K562 (cell line): Measurements from ENCODE around the gene PDE4D.

Source experiments
- MTA3 ChIP-seq: fragments of 450-650 bp; formaldehyde crosslinking; IDR thresholded peaks from 2 replicates; pipeline ENCODE4 v1.6.1; 2017; ENCODE audit warnings: mild to moderate bottlenecking, borderline replicate concordance
- MYC ChIP-seq, 2 experiments: fragments of 250-450 bp in 1 of 2; sonication (Bioruptor Pico) in 1 of 2; IDR thresholded peaks; 2 replicates each; pipeline versions ENCODE4 v1.5.1 to v1.6.1; 2012 to 2021; ENCODE audit warnings: low read depth in 2 of 2, borderline replicate concordance in 1 of 2, improper control_type of control experiment in 1 of 2, low read length in 1 of 2, mild to moderate bottlenecking in 1 of 2, moderate library complexity in 1 of 2
- RBFOX2 ChIP-seq: fragments of 200-400 bp; formaldehyde crosslinking; IDR thresholded peaks from 2 replicates; pipeline ENCODE4 v1.6.1; 2017; ENCODE audit warnings: low read depth, mild to moderate bottlenecking, low read length, moderate library complexity
- ZKSCAN1 ChIP-seq: fragments of 150-350 bp; IDR thresholded peaks from 2 replicates; pipeline ENCODE4 v1.6.1; 2016; ENCODE audit warnings: low read depth, low read length
- TF ChIP-seq, protein P1 (sequence below), 3 experiments: IDR thresholded peaks in 2 of 3; conservative IDR thresholded peaks in 1 of 3; 2 replicates each; pipeline ENCODE4 v1.5.1; 2011 to 2012; ENCODE audit warnings: low read length in 3 of 3, mild to moderate bottlenecking in 3 of 3, control low read depth in 2 of 3, improper control_type of control experiment in 1 of 3, inconsistent platforms in 1 of 3, low read depth in 1 of 3, mixed read lengths in 1 of 3, moderate library complexity in 1 of 3; ENCODE audit not compliant: insufficient read depth in 2 of 3
- TF ChIP-seq, protein P2 (sequence below): fragments of 250-450 bp; sonication (Bioruptor Pico); IDR thresholded peaks from 2 replicates; pipeline ENCODE4 v1.8.0; 2022; ENCODE audit warnings: inconsistent platforms
- TF ChIP-seq, protein P3 (sequence below): sonication (generic); formaldehyde crosslinking; IDR thresholded peaks from 2 replicates; pipeline ENCODE4 v1.8.0; 2022; ENCODE audit warnings: missing genetic modification reagents, mild to moderate bottlenecking, borderline replicate concordance
- TF ChIP-seq, protein P4 (sequence below): fragments of 250-450 bp; sonication (Bioruptor Pico); IDR thresholded peaks from 2 replicates; pipeline ENCODE4 v1.4.0; 2020; ENCODE audit warnings: mild to moderate bottlenecking, moderate library complexity

DNA sequence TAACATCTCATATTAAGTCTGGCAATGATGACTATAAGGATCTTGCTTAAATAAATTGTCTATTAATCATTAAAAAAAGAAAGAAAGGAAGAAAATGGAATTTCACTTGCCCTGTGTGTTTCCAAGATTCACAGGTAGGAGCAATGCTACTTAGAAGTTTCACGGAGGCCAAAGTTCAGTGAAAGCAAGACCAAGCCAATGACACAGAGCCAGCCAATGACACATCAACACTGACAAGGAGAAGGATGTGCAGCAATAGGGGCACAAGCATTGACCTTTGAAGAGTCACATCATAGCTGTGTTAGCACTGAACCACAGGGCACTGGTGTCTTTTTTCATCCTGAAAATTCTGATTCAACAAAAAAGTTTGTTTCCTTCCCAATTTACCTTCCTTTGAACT is 364.3 kb downstream of the PDE4D start:
- TF ChIP-seq, protein P1, sequence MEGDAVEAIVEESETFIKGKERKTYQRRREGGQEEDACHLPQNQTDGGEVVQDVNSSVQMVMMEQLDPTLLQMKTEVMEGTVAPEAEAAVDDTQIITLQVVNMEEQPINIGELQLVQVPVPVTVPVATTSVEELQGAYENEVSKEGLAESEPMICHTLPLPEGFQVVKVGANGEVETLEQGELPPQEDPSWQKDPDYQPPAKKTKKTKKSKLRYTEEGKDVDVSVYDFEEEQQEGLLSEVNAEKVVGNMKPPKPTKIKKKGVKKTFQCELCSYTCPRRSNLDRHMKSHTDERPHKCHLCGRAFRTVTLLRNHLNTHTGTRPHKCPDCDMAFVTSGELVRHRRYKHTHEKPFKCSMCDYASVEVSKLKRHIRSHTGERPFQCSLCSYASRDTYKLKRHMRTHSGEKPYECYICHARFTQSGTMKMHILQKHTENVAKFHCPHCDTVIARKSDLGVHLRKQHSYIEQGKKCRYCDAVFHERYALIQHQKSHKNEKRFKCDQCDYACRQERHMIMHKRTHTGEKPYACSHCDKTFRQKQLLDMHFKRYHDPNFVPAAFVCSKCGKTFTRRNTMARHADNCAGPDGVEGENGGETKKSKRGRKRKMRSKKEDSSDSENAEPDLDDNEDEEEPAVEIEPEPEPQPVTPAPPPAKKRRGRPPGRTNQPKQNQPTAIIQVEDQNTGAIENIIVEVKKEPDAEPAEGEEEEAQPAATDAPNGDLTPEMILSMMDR (IDR thresholded peaks at IDR 0.05 in 2 of 3, conservative IDR thresholded peaks at IDR 0.05 in 1 of 3; ENCODE audit: insufficient read depth in 2 of 3, low read depth in 1 of 3, low read length in 3 of 3): no peak
- TF ChIP-seq MTA3 (no peak), RBFOX2 (no peak), MYC (IDR thresholded peaks at IDR 0.05; ENCODE audit: low read depth, low read length) (no peak), MYC (CRISPR knock-in tag; IDR thresholded peaks at IDR 0.05; ENCODE audit: borderline replicate concordance, low read depth) (no peak), ZKSCAN1 (no peak)
- TF ChIP-seq, protein P2, sequence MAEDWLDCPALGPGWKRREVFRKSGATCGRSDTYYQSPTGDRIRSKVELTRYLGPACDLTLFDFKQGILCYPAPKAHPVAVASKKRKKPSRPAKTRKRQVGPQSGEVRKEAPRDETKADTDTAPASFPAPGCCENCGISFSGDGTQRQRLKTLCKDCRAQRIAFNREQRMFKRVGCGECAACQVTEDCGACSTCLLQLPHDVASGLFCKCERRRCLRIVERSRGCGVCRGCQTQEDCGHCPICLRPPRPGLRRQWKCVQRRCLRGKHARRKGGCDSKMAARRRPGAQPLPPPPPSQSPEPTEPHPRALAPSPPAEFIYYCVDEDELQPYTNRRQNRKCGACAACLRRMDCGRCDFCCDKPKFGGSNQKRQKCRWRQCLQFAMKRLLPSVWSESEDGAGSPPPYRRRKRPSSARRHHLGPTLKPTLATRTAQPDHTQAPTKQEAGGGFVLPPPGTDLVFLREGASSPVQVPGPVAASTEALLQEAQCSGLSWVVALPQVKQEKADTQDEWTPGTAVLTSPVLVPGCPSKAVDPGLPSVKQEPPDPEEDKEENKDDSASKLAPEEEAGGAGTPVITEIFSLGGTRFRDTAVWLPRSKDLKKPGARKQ (CRISPR knock-in tag): no peak
- TF ChIP-seq, protein P3, sequence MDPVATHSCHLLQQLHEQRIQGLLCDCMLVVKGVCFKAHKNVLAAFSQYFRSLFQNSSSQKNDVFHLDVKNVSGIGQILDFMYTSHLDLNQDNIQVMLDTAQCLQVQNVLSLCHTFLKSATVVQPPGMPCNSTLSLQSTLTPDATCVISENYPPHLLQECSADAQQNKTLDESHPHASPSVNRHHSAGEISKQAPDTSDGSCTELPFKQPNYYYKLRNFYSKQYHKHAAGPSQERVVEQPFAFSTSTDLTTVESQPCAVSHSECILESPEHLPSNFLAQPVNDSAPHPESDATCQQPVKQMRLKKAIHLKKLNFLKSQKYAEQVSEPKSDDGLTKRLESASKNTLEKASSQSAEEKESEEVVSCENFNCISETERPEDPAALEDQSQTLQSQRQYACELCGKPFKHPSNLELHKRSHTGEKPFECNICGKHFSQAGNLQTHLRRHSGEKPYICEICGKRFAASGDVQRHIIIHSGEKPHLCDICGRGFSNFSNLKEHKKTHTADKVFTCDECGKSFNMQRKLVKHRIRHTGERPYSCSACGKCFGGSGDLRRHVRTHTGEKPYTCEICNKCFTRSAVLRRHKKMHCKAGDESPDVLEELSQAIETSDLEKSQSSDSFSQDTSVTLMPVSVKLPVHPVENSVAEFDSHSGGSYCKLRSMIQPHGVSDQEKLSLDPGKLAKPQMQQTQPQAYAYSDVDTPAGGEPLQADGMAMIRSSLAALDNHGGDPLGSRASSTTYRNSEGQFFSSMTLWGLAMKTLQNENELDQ (CRISPR knock-in tag): no peak
- TF ChIP-seq, protein P4, sequence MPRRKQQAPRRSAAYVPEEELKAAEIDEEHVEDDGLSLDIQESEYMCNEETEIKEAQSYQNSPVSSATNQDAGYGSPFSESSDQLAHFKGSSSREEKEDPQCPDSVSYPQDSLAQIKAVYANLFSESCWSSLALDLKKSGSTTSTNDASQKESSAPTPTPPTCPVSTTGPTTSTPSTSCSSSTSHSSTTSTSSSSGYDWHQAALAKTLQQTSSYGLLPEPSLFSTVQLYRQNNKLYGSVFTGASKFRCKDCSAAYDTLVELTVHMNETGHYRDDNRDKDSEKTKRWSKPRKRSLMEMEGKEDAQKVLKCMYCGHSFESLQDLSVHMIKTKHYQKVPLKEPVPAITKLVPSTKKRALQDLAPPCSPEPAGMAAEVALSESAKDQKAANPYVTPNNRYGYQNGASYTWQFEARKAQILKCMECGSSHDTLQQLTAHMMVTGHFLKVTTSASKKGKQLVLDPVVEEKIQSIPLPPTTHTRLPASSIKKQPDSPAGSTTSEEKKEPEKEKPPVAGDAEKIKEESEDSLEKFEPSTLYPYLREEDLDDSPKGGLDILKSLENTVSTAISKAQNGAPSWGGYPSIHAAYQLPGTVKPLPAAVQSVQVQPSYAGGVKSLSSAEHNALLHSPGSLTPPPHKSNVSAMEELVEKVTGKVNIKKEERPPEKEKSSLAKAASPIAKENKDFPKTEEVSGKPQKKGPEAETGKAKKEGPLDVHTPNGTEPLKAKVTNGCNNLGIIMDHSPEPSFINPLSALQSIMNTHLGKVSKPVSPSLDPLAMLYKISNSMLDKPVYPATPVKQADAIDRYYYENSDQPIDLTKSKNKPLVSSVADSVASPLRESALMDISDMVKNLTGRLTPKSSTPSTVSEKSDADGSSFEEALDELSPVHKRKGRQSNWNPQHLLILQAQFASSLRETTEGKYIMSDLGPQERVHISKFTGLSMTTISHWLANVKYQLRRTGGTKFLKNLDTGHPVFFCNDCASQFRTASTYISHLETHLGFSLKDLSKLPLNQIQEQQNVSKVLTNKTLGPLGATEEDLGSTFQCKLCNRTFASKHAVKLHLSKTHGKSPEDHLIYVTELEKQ: no peak
